ENCODE measurements around the gene TOGARAM2.

The TOGARAM2 gene

GRCh38 chr2:28997847-28998735, 17.0 kb downstream of the TOGARAM2 start:
- no peak overlapping the region for H3K27ac ChIP-seq
- TF ChIP-seq CTCF (IDR thresholded peaks at IDR 0.05) (no peak), ZFX (IDR thresholded peaks at IDR 0.05; ENCODE audit: borderline replicate concordance) (no peak)

GRCh38 chr2:29000481-29000880, 19.4 kb downstream of the TOGARAM2 start:
- H3K27ac ChIP-seq = no peak overlapping the region
- TF ChIP-seq ZFX (IDR thresholded peaks at IDR 0.05; ENCODE audit: borderline replicate concordance) (no peak), CTCF (IDR thresholded peaks at IDR 0.05) (no peak)

GRCh38 chr2:29000956-29001355, 19.9 kb downstream of the TOGARAM2 start:
- TF ChIP-seq ZFX (IDR thresholded peaks at IDR 0.05; ENCODE audit: borderline replicate concordance) = no peak
- TF ChIP-seq CTCF (IDR thresholded peaks at IDR 0.05) = no peak
- H3K27ac ChIP-seq = no peak overlapping the region

GRCh38 chr2:29001806-29002205, 20.7 kb downstream of the TOGARAM2 start:
- TF ChIP-seq CTCF (IDR thresholded peaks at IDR 0.05) (no peak), ZFX (IDR thresholded peaks at IDR 0.05; ENCODE audit: borderline replicate concordance) (no peak)
- H3K27ac ChIP-seq = no peak overlapping the region

GRCh38 chr2:29004755-29005154, 23.7 kb downstream of the TOGARAM2 start:
- no peak for TF ChIP-seq ZFX (IDR thresholded peaks at IDR 0.05; ENCODE audit: borderline replicate concordance)
- TF ChIP-seq CTCF (IDR thresholded peaks at IDR 0.05) = no peak
- no peak overlapping the region for H3K27ac ChIP-seq

- no peak for TF ChIP-seq ZFX (IDR thresholded peaks at IDR 0.05; ENCODE audit: borderline replicate concordance)
- TF ChIP-seq CTCF (IDR thresholded peaks at IDR 0.05) = no peak
- H3K27ac ChIP-seq = no peak overlapping the region
Measured at GRCh38 chr2:29005331-29005730, 24.2 kb downstream of the TOGARAM2 start.

All from 22Rv1 (cell line).